Measurements from ENCODE around the gene CYP21A2. TPM values are rescaled to one million over a fixed set of nuclear protein-coding genes. Genes with fewer than 3 reads are reported as not detected.
"Not testable (repeated sequence)": the region's sequence is repeated elsewhere in the genome, so short reads cannot be mapped to it uniquely, and the experiment has no call there.

Gene CYP21A2
- total RNA-seq, 2 donors from 2014 or later: 0.59 to 2.7 TPM

DNA sequence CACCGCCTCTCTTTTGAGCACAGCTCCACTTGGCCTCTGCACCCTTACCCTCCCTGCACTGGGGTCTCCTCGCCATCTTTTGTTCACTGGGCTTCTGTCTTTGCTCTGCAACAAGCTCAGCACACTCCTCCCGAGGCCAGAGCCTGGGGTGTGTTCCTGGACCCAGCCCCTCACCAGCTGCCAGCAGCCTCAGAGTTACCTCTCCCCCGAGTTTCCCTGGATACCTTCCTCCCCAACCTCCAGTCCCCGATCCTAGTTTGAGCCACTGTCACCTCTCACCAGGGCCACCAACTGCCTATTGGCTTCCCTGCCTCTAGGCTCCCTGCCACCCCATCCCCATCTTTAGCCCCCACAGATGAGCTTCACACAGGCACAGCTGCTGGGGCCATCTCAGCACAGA, 12.3 kb downstream of the CYP21A2 start:
- Histone ChIP-seq H3K36me3 (no peaks in the 10 kb centered on the region), H3K4me3 (no peak overlapping the region), H3K4me1 (replicated peaks) (no peaks in the 10 kb centered on the region), H3K27ac (no peak overlapping the region), H3K27me3 (replicated peaks; ENCODE audit: insufficient read depth) (no peaks in the 10 kb centered on the region), H3K9me3 (no peaks in the 10 kb centered on the region)
- intact Hi-C loops (cut with DNase I): no loop called here
- no peak for DNase-seq (ENCODE audit: low spot score)
- TF ChIP-seq POLR2A (IDR thresholded peaks at IDR 0.05) (no peak), POLR2AphosphoS5 (IDR thresholded peaks at IDR 0.05) (no peak)
- TF ChIP-seq, protein P1, sequence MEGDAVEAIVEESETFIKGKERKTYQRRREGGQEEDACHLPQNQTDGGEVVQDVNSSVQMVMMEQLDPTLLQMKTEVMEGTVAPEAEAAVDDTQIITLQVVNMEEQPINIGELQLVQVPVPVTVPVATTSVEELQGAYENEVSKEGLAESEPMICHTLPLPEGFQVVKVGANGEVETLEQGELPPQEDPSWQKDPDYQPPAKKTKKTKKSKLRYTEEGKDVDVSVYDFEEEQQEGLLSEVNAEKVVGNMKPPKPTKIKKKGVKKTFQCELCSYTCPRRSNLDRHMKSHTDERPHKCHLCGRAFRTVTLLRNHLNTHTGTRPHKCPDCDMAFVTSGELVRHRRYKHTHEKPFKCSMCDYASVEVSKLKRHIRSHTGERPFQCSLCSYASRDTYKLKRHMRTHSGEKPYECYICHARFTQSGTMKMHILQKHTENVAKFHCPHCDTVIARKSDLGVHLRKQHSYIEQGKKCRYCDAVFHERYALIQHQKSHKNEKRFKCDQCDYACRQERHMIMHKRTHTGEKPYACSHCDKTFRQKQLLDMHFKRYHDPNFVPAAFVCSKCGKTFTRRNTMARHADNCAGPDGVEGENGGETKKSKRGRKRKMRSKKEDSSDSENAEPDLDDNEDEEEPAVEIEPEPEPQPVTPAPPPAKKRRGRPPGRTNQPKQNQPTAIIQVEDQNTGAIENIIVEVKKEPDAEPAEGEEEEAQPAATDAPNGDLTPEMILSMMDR (IDR thresholded peaks at IDR 0.05): no peak
- WGBS: 68% methylated on average over 5 of the region's 5 CpGs

DNA sequence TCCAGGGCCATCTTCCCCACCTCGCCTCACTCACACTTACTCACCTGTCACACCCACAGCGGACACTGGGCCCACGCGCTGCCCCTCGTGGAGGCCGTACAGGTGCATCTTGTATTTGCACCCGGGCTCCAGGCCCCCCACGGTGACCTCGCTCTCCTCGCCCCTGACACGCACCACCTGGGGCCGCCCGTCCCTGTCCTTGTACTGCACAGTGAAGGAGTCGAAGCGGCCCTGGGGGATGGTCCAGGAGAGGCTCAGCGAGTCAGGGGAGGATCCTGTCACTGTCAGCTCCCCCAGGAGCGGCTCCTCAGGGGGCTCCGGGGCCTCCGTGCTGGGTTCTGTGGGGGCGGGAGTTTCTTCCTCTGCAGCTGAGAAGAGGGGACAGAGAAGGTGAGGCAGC, 14.4 kb downstream of the CYP21A2 start:
- WGBS: 86% methylated on average over 20 of the region's 20 CpGs
- H3K4me1 ChIP-seq (replicated peaks); H3K36me3 ChIP-seq; H3K27me3 ChIP-seq (replicated peaks; ENCODE audit: insufficient read depth); H3K27ac ChIP-seq; H3K4me3 ChIP-seq; DNase-seq (ENCODE audit: low spot score); H3K9me3 ChIP-seq; intact Hi-C loops (cut with DNase I): not testable (repeated sequence)

DNA sequence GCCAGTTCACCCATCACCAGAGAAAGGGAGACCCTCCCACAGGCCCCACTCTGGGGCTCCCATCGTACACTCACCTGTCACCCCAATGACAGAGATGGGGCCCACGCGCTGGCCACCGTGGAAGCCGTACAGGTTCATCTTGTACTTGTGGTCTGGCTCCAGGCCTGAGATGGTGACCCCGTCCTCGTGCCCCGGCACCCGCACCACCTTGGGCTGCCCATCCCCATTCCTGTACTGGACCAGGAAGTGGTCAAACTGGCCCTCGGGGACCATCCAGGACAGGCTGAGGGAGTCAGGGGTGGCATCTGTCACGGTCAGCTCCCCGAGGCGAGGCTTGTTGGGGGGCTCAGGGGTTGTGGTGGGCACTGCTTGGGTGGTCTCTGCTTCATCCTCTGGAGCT, 15.1 kb downstream of the CYP21A2 start:
- H3K9me3 ChIP-seq; intact Hi-C loops (cut with DNase I); H3K27ac ChIP-seq; H3K36me3 ChIP-seq; H3K27me3 ChIP-seq (replicated peaks; ENCODE audit: insufficient read depth); DNase-seq (ENCODE audit: low spot score); H3K4me1 ChIP-seq (replicated peaks); H3K4me3 ChIP-seq: not testable (repeated sequence)
- WGBS: 92% methylated on average over 13 of the region's 13 CpGs

DNA sequence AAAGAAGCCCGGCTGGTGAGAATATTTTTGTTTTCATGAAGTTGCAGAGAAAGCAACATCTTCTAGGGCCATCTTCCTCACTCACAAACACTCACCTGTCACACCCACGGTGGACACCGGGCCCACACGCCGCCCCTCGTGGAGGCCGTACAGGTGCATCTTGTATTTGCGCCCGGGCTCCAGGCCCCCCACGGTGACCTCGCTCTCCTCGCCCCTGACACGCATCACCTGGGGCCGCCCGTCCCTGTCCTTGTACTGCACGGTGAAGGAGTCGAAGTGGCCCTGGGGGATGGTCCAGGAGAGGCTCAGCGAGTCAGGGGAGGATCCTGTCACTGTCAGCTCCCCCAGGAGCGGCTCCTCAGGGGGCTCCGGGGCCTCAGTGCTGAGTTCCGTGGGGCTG, 17.5 kb downstream of the CYP21A2 start:
- H3K4me1 ChIP-seq (replicated peaks); H3K4me3 ChIP-seq; H3K27ac ChIP-seq; H3K36me3 ChIP-seq; intact Hi-C loops (cut with DNase I); H3K9me3 ChIP-seq; H3K27me3 ChIP-seq (replicated peaks; ENCODE audit: insufficient read depth); DNase-seq (ENCODE audit: low spot score): not testable (repeated sequence)
- 93% methylated on average over 20 of the region's 21 CpGs for WGBS

DNA sequence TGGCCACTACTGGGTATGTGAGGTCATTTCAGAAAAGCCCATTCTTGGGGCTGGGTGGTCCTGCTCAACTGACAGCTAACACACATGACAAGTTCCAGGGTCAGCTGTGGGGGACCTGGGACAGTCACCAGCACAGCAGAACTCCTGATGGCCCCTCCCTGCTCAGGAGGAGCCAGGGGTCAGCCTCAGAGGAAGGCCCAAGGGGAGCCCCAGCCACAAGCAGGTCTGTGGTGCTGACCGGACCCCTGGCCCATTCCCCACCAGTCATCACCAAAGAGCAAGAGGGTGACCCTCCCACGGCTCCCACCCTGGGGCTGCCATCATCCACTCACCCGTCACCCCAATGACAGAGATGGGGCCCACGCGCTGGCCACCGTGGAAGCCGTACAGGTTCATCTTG, 18.0 kb downstream of the CYP21A2 start:
- DNase-seq (ENCODE audit: low spot score): no peak
- intact Hi-C loops (cut with DNase I): no loop called here
- no peaks in the 10 kb centered on the region for H3K4me1 ChIP-seq (replicated peaks)
- WGBS: 97% methylated on average over 7 of the region's 7 CpGs
- no peak for TF ChIP-seq POLR2AphosphoS5 (IDR thresholded peaks at IDR 0.05)
- TF ChIP-seq, protein P1 (IDR thresholded peaks at IDR 0.05): no peak
- TF ChIP-seq POLR2A (IDR thresholded peaks at IDR 0.05): no peak
- H3K27ac ChIP-seq: no peak overlapping the region
- no peaks in the 10 kb centered on the region for H3K27me3 ChIP-seq (replicated peaks; ENCODE audit: insufficient read depth)
- no peak overlapping the region for H3K4me3 ChIP-seq
- H3K36me3 ChIP-seq: no peaks in the 10 kb centered on the region
- H3K9me3 ChIP-seq: no peaks in the 10 kb centered on the region

DNA sequence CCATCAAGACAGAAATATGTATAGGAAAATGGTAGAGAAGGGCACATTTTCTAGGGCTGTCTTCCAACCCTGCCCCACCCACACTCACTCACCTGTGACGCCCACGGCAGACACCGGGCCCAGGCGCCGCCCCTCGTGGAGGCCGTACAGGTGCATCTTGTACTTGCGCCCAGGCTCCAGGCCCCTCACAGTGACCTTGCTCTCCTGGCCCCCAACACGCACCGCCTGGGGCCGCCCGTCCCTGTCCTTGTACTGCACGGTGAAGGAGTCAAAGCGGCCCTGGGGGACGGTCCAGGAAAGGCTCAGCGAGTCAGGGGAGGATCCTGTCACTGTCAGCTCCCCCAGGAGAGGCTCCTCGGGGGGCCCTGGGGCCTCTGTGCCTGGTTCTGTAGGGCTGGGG, 19.8 kb downstream of the CYP21A2 start:
- H3K27me3 ChIP-seq (replicated peaks; ENCODE audit: insufficient read depth): no peaks in the 10 kb centered on the region
- no peak overlapping the region for H3K27ac ChIP-seq
- no peak for DNase-seq (ENCODE audit: low spot score)
- no peak for TF ChIP-seq POLR2AphosphoS5 (IDR thresholded peaks at IDR 0.05)
- TF ChIP-seq, protein P1 (IDR thresholded peaks at IDR 0.05): no peak
- TF ChIP-seq POLR2A (IDR thresholded peaks at IDR 0.05): no peak
- 81% methylated on average over 17 of the region's 17 CpGs for WGBS
- H3K9me3 ChIP-seq: no peaks in the 10 kb centered on the region
- H3K36me3 ChIP-seq: no peaks in the 10 kb centered on the region
- intact Hi-C loops (cut with DNase I): no loop called here
- H3K4me3 ChIP-seq: no peak overlapping the region
- H3K4me1 ChIP-seq (replicated peaks): no peaks in the 10 kb centered on the region

All from prostate gland (tissue), 2 donors.